Glutamatergic neuron (in vitro differentiated cells): ENCODE data around the gene TP53I13. TPM values are rescaled to one million over a fixed set of nuclear protein-coding genes. Genes with fewer than 3 reads are reported as not detected.

Source experiments
- DNase-seq: peaks from one replicate; pipeline ENCODE4 v3.0.0; 2022
- H3K27ac Mint-ChIP-seq: one replicate; pipeline ENCODE4 v1.8.0; 2020; ENCODE audit warnings: mild to moderate bottlenecking, mixed read lengths, inconsistent platforms; ENCODE audit not compliant: unreplicated experiment
- H3K27me3 Mint-ChIP-seq: one replicate; pipeline ENCODE4 v1.8.0; 2020; ENCODE audit warnings: mild to moderate bottlenecking, moderate library complexity, mixed read lengths, inconsistent platforms; ENCODE audit not compliant: unreplicated experiment
- H3K36me3 Mint-ChIP-seq: one replicate; pipeline ENCODE4 v1.8.0; 2020; ENCODE audit warnings: mild to moderate bottlenecking, mixed read lengths, inconsistent platforms; ENCODE audit not compliant: unreplicated experiment
- H3K4me1 Mint-ChIP-seq: one replicate; pipeline ENCODE4 v1.8.0; 2020; ENCODE audit warnings: mild to moderate bottlenecking, low read depth, mixed read lengths, inconsistent platforms; ENCODE audit not compliant: unreplicated experiment
- H3K4me3 Mint-ChIP-seq: one replicate; pipeline ENCODE4 v1.8.0; 2020; ENCODE audit warnings: mild to moderate bottlenecking, mixed read lengths, inconsistent platforms; ENCODE audit not compliant: unreplicated experiment
- H3K9me3 Mint-ChIP-seq: one replicate; pipeline ENCODE4 v1.8.0; 2020; ENCODE audit warnings: mild to moderate bottlenecking, moderate library complexity, mixed read lengths, inconsistent platforms; ENCODE audit not compliant: unreplicated experiment
- total RNA-seq: library from RNA; stranded (reverse); fragmentation: NEBNext Ultra II Directional; extraction: Animal tissue kit (Norgen Biotek cat#: 25700); gene quantifications from one replicate; pipeline ENCODE4 v1.2.1, GENCODE V29; 2021; ENCODE audit not compliant: unreplicated experiment
- TF ChIP-seq, protein P1 (sequence below): fragments of 200-600 bp; sonication (generic); IDR thresholded peaks from one replicate; pipeline ENCODE4 v1.5.0; 2021; ENCODE audit not compliant: partially characterized antibody, unreplicated experiment

TP53I13 gene
- total RNA-seq, 1 donor from 2014 or later, result 14.3 TPM

DNA sequence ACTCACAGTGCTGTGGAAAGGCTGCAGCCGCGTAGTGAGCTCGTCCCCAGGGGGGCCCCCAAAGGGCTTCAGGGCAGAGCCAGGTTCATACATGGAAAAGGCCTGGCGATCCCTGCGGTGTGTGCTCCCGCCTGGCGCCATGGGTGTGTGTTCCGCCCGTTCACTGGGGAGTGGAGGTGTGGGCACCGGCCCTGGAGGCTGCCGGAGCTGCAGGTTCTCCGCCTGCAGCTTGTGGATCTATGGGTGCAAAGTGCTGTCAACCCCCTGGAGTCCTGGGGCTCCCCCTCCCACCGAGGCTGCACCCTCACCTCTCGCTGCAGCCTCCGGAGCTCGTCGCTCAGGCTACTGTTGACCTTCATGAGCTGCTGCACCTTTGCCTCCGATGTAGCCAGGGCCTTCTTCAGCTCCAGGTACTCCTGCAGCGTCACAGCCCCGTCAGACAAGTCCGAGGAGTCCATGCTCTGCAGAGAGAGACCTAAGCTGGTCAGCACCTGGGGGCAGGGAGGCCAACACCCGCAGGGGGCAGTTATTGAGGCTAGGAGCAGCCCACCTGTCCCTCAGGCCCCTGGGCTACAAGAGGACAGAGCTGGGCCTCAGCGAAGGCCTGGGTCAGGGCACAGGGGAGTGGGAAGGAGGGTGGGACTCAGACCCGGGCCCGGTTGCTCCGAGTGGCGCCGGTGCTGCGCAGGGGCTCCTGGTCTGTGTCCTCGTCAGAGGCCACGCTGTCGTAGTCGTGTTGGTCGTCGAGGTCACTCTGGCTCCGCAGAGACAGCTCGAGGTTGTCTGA, 7.9 kb downstream of the TP53I13 start:
- TF ChIP-seq, protein P1, sequence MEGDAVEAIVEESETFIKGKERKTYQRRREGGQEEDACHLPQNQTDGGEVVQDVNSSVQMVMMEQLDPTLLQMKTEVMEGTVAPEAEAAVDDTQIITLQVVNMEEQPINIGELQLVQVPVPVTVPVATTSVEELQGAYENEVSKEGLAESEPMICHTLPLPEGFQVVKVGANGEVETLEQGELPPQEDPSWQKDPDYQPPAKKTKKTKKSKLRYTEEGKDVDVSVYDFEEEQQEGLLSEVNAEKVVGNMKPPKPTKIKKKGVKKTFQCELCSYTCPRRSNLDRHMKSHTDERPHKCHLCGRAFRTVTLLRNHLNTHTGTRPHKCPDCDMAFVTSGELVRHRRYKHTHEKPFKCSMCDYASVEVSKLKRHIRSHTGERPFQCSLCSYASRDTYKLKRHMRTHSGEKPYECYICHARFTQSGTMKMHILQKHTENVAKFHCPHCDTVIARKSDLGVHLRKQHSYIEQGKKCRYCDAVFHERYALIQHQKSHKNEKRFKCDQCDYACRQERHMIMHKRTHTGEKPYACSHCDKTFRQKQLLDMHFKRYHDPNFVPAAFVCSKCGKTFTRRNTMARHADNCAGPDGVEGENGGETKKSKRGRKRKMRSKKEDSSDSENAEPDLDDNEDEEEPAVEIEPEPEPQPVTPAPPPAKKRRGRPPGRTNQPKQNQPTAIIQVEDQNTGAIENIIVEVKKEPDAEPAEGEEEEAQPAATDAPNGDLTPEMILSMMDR, result no peak
- Mint-ChIP-seq H3K36me3 (no peaks in the 10 kb centered on the region), H3K4me3 (no peak overlapping the region), H3K9me3 (peaks cover 2% of the 10 kb centered on the region), H3K27me3 (peaks cover 13% of the 10 kb centered on the region), H3K4me1 (peaks cover 5% of the 10 kb centered on the region), H3K27ac (no peak overlapping the region)
- DNase-seq, result no peak

- H3K4me3 Mint-ChIP-seq, result no peak overlapping the region
- peaks cover 13% of the 10 kb centered on the region for H3K27me3 Mint-ChIP-seq
- H3K9me3 Mint-ChIP-seq, result peaks cover 2% of the 10 kb centered on the region
- H3K36me3 Mint-ChIP-seq, result no peaks in the 10 kb centered on the region
- no peak overlapping the region for H3K27ac Mint-ChIP-seq
- DNase-seq, result no peak
- TF ChIP-seq, protein P1, result no peak
- H3K4me1 Mint-ChIP-seq, result peaks cover 5% of the 10 kb centered on the region
Observed at GRCh38 chr17:29577001-29577370, 8.5 kb downstream of the TP53I13 start.

- Mint-ChIP-seq H3K36me3 (no peaks in the 10 kb centered on the region), H3K4me1 (peaks cover 8% of the 10 kb centered on the region), H3K27me3 (peaks cover 17% of the 10 kb centered on the region), H3K27ac (no peak overlapping the region), H3K9me3 (peaks cover 2% of the 10 kb centered on the region), H3K4me3 (no peak overlapping the region)
- TF ChIP-seq, protein P1, result no peak
- DNase-seq, result peak; percentile 13
Observed at GRCh38 chr17:29577385-29578211, 9.1 kb downstream of the TP53I13 start.

- DNase-seq, result no peak
- H3K27me3 Mint-ChIP-seq, result peaks cover 16% of the 10 kb centered on the region
- H3K36me3 Mint-ChIP-seq, result no peaks in the 10 kb centered on the region
- TF ChIP-seq, protein P1, result no peak
- peaks cover 3% of the 10 kb centered on the region for H3K9me3 Mint-ChIP-seq
- H3K27ac Mint-ChIP-seq, result no peak overlapping the region
- H3K4me1 Mint-ChIP-seq, result peaks cover 11% of the 10 kb centered on the region
- H3K4me3 Mint-ChIP-seq, result no peak overlapping the region
Observed at GRCh38 chr17:29578626-29579485, 10.4 kb downstream of the TP53I13 start.
